GM23338 (cell line): ENCODE results near the gene LRBA. TPM values are rescaled to one million over a fixed set of nuclear protein-coding genes. Genes with fewer than 3 reads are reported as not detected.

ENCODE experiments used
- ATAC-seq: fragments of 200-7000 bp; cut with Tn5 transposase; 3 replicates; pipeline ENCODE4 v1.9.1; 2020
- DNase-seq: peaks from one replicate; pipeline ENCODE4 v3.0.0-alpha.2; 2015; ENCODE audit warnings: low spot score
- H2AFZ ChIP-seq: fragments of 200-600 bp; sonication (generic); 2 replicates; pipeline ENCODE4 v1.8.0; 2016; ENCODE audit warnings: antibody characterized with exemption, mild to moderate bottlenecking, moderate library complexity
- H3F3A ChIP-seq: fragments of 200-600 bp; sonication (generic); replicated peaks from 2 replicates; pipeline ENCODE4 v1.8.0; 2017; ENCODE audit warnings: antibody characterized with exemption, mixed run types, low read depth
- H3K27ac ChIP-seq: fragments of 200-600 bp; sonication (generic); 2 replicates; pipeline ENCODE4 v1.6.1; 2016; ENCODE audit warnings: low read depth
- H3K27me3 ChIP-seq: fragments of 200-600 bp; sonication (generic); 2 replicates; pipeline ENCODE4 v1.8.0; 2016; ENCODE audit warnings: mild to moderate bottlenecking, mixed run types, moderate library complexity; ENCODE audit not compliant: insufficient read depth
- H3K36me3 ChIP-seq: fragments of 200-600 bp; sonication (generic); 2 replicates; pipeline ENCODE4 v1.8.0; 2016; ENCODE audit warnings: mild to moderate bottlenecking; ENCODE audit not compliant: insufficient read depth
- H3K4me1 ChIP-seq: fragments of 200-600 bp; sonication (generic); 2 replicates; pipeline ENCODE4 v1.8.0; 2016; ENCODE audit warnings: mild to moderate bottlenecking, moderate library complexity; ENCODE audit not compliant: insufficient read depth
- H3K4me2 ChIP-seq: fragments of 200-600 bp; sonication (generic); 2 replicates; pipeline ENCODE4 v1.7.1; 2017; ENCODE audit warnings: mixed run types
- H3K4me3 ChIP-seq: fragments of 200-600 bp; sonication (generic); 2 replicates; pipeline ENCODE4 v1.6.1; 2016; ENCODE audit warnings: mixed run types
- H3K79me2 ChIP-seq: fragments of 200-600 bp; sonication (generic); replicated peaks from 2 replicates; pipeline ENCODE4 v1.8.0; 2017; ENCODE audit warnings: mild to moderate bottlenecking; ENCODE audit not compliant: insufficient read depth
- H3K9me2 ChIP-seq: fragments of 200-600 bp; sonication (generic); 2 replicates; pipeline ENCODE4 v1.8.0; 2017; ENCODE audit not compliant: insufficient read depth
- H4K20me1 ChIP-seq: fragments of 200-600 bp; sonication (generic); replicated peaks from 2 replicates; pipeline ENCODE4 v1.8.0; 2017; ENCODE audit warnings: mild to moderate bottlenecking; ENCODE audit not compliant: insufficient read depth
- H3K27ac Mint-ChIP-seq: 2 replicates; pipeline ENCODE4 v1.8.0; 2020; ENCODE audit warnings: inconsistent platforms, mild to moderate bottlenecking, moderate library complexity, mixed read lengths
- H3K27me3 Mint-ChIP-seq: 3 replicates; pipeline ENCODE4 v1.8.0; 2022; ENCODE audit warnings: low read depth, mild to moderate bottlenecking, moderate library complexity, mixed read lengths, inconsistent platforms; ENCODE audit not compliant: insufficient read depth, poor library complexity
- H3K36me3 Mint-ChIP-seq: 3 replicates; pipeline ENCODE4 v1.8.0; 2021; ENCODE audit warnings: low read depth, mild to moderate bottlenecking, inconsistent platforms, moderate library complexity, mixed read lengths
- H3K4me1 Mint-ChIP-seq: 3 replicates; pipeline ENCODE4 v1.8.0; 2020; ENCODE audit warnings: mild to moderate bottlenecking, inconsistent platforms, mixed read lengths
- H3K4me3 Mint-ChIP-seq: 3 replicates; pipeline ENCODE4 v1.8.0; 2021; ENCODE audit warnings: moderate library complexity, mild to moderate bottlenecking, inconsistent platforms, mixed read lengths
- H3K9me3 Mint-ChIP-seq: 3 replicates; pipeline ENCODE4 v1.8.0; 2020; ENCODE audit warnings: moderate library complexity, mild to moderate bottlenecking, inconsistent platforms, mixed read lengths
- CREB1 ChIP-seq: fragments of 250-450 bp; sonication (Bioruptor Pico); IDR thresholded peaks from 2 replicates; pipeline ENCODE4 v1.5.0; 2020; ENCODE audit warnings: low read depth, mild to moderate bottlenecking, moderate library complexity
- CTCF ChIP-seq, 2 experiments: fragments of 200-600 bp in 1 of 2; sonication (generic) in 1 of 2; conservative IDR thresholded peaks; 2 replicates each; pipeline versions ENCODE4 v1.5.1 to v1.6.1; 2016 to 2017; ENCODE audit warnings: antibody characterized with exemption in 2 of 2, low read depth in 2 of 2, mild to moderate bottlenecking in 2 of 2, moderate library complexity in 1 of 2
- ETS1 ChIP-seq: IDR thresholded peaks from 2 replicates; pipeline ENCODE4 v1.6.1; 2016; ENCODE audit warnings: antibody characterized with exemption
- EZH2 ChIP-seq: fragments of 200-600 bp; sonication (generic); IDR thresholded peaks from one replicate; pipeline ENCODE4 v1.8.0; 2017; ENCODE audit warnings: antibody characterized with exemption, mild to moderate bottlenecking, low read depth; ENCODE audit not compliant: unreplicated experiment
- EZH2phosphoT487 ChIP-seq: fragments of 200-600 bp; sonication (generic); IDR thresholded peaks from one replicate; pipeline ENCODE4 v1.8.1; 2018; ENCODE audit warnings: antibody characterized with exemption; ENCODE audit not compliant: unreplicated experiment
- JUNB ChIP-seq: IDR thresholded peaks from one replicate; pipeline ENCODE4 v1.6.1; 2016; ENCODE audit warnings: antibody characterized with exemption; ENCODE audit not compliant: unreplicated experiment
- NANOG ChIP-seq: IDR thresholded peaks from 2 replicates; pipeline ENCODE4 v1.6.1; 2016; ENCODE audit warnings: antibody characterized with exemption, borderline replicate concordance
- POLR2AphosphoS5 ChIP-seq: IDR thresholded peaks from 2 replicates; pipeline ENCODE4 v1.6.1; 2016; ENCODE audit warnings: antibody characterized with exemption, low read depth
- REST ChIP-seq: IDR thresholded peaks from one replicate; pipeline ENCODE4 v1.6.1; 2018; ENCODE audit warnings: antibody characterized with exemption; ENCODE audit not compliant: unreplicated experiment
- STAT1 ChIP-seq: IDR thresholded peaks from one replicate; pipeline ENCODE4 v1.6.1; 2016; ENCODE audit warnings: antibody characterized with exemption; ENCODE audit not compliant: unreplicated experiment
- ZNF114 ChIP-seq: fragments of 250-450 bp; sonication (Bioruptor Pico); IDR thresholded peaks from 2 replicates; pipeline ENCODE4 v1.5.0; 2020; ENCODE audit warnings: mild to moderate bottlenecking, moderate library complexity
- ZNF331 ChIP-seq: fragments of 250-450 bp; sonication (Bioruptor Pico); IDR thresholded peaks from 2 replicates; pipeline ENCODE4 v1.5.0; 2020; ENCODE audit warnings: low read depth, mild to moderate bottlenecking, moderate library complexity
- polyA plus RNA-seq: library from polyadenylated mRNA; unstranded; fragments of >200 nt; fragmentation: Nextera tagmentation; extraction: Ambion mirVana; gene quantifications from 2 replicates; pipeline ENCODE4 v1.2.1, GENCODE V29; 2016
- total RNA-seq: library from RNA; depleted of rRNA; stranded (reverse); fragments of >200 nt; shearing (Covaris generic); gene quantifications from 2 replicates; pipeline ENCODE4 v1.2.3, GENCODE V29; 2014

LRBA gene
- total and polyA plus RNA-seq, 2 experiments from 2014 or later: 23.3 to 126 TPM

GRCh38 chr4:150708004-150708403, 307.1 kb downstream of the LRBA start (continued):
- no peak for TF ChIP-seq ETS1
- no peak for TF ChIP-seq EZH2
- TF ChIP-seq CTCF (conservative IDR thresholded peaks at IDR 0.05; ENCODE audit: low read depth in 2 of 2): no peak

DNA sequence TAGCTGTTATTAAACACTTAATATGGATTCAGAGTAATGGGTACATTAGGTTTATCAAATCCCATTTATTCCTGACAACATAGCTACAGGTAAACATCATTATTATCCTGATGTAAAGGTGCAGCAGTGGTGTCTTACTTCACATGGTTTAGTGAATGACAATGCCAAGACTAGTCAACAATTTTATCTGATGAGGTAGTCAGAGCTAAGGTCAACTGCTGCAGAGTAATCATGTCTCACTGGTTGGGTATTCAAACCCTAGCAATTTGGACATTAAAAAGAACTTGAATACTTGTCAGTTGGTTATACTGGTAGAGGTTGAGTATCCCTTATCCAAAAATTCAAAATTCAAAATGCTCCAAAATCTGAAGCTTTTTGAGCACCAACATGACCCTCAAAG, 315.5 kb downstream of the LRBA start:
- Histone ChIP-seq H3K36me3 (no peaks in the 10 kb centered on the region), H2AFZ (no peak overlapping the region), H3K9me2 (no peaks in the 10 kb centered on the region), H3K4me2 (no peak overlapping the region), H3K4me1 (peaks cover 4% of the 10 kb centered on the region), H3K4me3 (no peak overlapping the region), H3K27me3 (no peaks in the 10 kb centered on the region), H4K20me1 (no peaks in the 10 kb centered on the region), H3K27ac (no peak overlapping the region), H3F3A (no peaks in the 10 kb centered on the region), H3K79me2 (no peaks in the 10 kb centered on the region)
- H3K4me3 Mint-ChIP-seq: no peak overlapping the region
- H3K27me3 Mint-ChIP-seq: peaks cover 2% of the 10 kb centered on the region
- ATAC-seq (no peak), DNase-seq (no peak)
- H3K9me3 Mint-ChIP-seq: no peaks in the 10 kb centered on the region
- H3K36me3 Mint-ChIP-seq: no peaks in the 10 kb centered on the region
- H3K4me1 Mint-ChIP-seq: peaks cover 3% of the 10 kb centered on the region; the same call in 2 of the 3 replicates
- no peak overlapping the region for H3K27ac Mint-ChIP-seq
- TF ChIP-seq NANOG: no peak
- no peak for TF ChIP-seq ZNF114 (CRISPR knock-in tag)
- TF ChIP-seq CREB1 (CRISPR knock-in tag): no peak
- TF ChIP-seq POLR2AphosphoS5: no peak
- TF ChIP-seq JUNB: no peak
- TF ChIP-seq ZNF331 (CRISPR knock-in tag): no peak
- TF ChIP-seq EZH2: no peak
- no peak for TF ChIP-seq STAT1
- TF ChIP-seq EZH2phosphoT487: no peak
- no peak for TF ChIP-seq CTCF (conservative IDR thresholded peaks at IDR 0.05; ENCODE audit: low read depth in 2 of 2)
- TF ChIP-seq REST: no peak
